Measurements from ENCODE around the gene TXLNB.

The TXLNB gene

DNA sequence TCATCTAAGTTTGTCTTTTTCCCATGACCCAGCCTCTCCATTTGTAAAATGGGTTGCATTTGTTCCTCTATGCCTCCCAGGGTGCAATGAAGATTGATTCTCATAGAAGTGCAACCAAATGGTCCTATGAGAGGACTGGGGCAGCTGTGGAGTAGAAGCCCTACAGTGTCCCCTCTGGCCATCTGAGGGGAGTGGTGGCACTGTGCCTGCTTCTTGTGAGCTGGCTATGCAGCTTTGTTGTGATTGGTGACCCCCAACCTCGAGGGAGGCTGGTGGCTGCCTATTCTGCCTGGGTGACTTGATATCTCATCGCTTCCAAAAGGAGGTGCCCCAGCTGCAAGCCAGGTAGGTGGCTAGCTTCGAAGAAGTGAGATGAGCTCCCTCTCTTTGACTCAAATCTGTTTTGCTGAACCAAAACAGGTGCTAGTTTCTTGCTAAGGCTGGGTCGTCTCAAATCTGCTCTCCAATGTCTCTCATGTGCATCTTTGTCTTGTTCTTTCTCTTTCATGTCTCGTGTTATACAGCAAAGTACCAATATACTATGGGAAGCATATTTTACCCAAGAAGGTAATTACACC lies 33.9 kb downstream of the TXLNB start:
- H3K4me1 ChIP-seq = peaks cover 41% of the 10 kb centered on the region
- H3K4me3 ChIP-seq = no peak overlapping the region
- no peak overlapping the region for H3K9ac ChIP-seq
- H3K9me3 ChIP-seq = no peaks in the 10 kb centered on the region
- H3K4me2 ChIP-seq = peak overlapping the region; percentile 63
- H4K20me1 ChIP-seq = no peaks in the 10 kb centered on the region
- peaks cover 32% of the 10 kb centered on the region for H3K36me3 ChIP-seq
- no peak overlapping the region for H3K27ac ChIP-seq
- H3K27me3 ChIP-seq = no peaks in the 10 kb centered on the region
- TF ChIP-seq Cebpa-rat (IDR thresholded peaks at IDR 0.05) = no peak

DNA sequence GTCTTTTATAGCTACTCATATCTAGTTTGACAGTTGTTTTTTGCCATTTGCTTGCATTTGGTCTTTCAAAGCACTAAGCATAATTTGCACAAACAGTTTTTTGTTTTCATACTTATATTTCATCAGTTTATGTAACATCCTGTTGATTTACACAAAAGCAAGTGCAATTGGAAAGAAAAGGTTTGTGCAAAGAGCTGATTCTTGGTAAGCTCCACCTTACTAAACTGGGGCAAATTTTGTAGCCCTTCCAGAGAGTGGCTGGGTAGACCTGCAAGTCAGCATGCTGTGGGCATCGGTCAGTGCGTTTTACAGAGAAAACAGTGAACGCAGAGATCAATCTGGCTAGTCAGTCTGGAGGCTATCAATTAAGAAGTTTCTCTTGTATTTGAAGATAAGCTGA lies 34.5 kb downstream of the TXLNB start:
- Histone ChIP-seq H3K4me1 (peaks cover 35% of the 10 kb centered on the region), H3K9ac (peak overlapping the region; percentile 31; the same call in 1 of the 2 replicates), H3K9me3 (no peaks in the 10 kb centered on the region), H3K36me3 (peaks cover 32% of the 10 kb centered on the region), H3K27ac (peak overlapping the region; percentile 59), H3K4me3 (no peak overlapping the region), H3K4me2 (peak overlapping the region; percentile 63), H4K20me1 (no peaks in the 10 kb centered on the region), H3K27me3 (no peaks in the 10 kb centered on the region)
- no peak for TF ChIP-seq Cebpa-rat (IDR thresholded peaks at IDR 0.05)

DNA sequence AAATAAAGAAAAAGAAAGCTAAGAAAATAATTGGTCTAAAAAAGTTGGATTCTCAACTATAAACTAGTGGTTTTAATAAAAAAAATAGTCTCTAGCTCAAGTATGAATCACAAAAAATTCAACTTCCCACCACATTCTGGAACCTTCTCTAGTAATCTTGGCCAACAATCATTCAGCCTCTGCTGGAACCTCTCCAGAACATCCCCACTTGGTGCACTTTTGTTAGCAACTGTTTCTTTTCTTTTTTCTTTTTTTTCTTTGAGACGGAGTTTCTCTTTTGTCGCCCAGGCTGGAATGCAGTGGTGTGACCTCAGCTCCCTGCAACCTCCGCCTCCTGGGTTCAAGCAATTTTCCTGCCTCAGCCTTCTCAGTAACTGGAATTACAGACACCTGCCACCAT lies 35.7 kb downstream of the TXLNB start:
- Histone ChIP-seq H4K20me1 (no peaks in the 10 kb centered on the region), H3K27me3 (no peaks in the 10 kb centered on the region), H3K4me3 (no peak overlapping the region), H3K4me1 (peaks cover 31% of the 10 kb centered on the region), H3K36me3 (peaks cover 31% of the 10 kb centered on the region), H3K4me2 (peak overlapping the region; percentile 63), H3K27ac (peak overlapping the region; percentile 59; the same call in 1 of the 2 replicates), H3K9me3 (no peaks in the 10 kb centered on the region), H3K9ac (no peak overlapping the region)
- no peak for TF ChIP-seq Cebpa-rat (IDR thresholded peaks at IDR 0.05)

DNA sequence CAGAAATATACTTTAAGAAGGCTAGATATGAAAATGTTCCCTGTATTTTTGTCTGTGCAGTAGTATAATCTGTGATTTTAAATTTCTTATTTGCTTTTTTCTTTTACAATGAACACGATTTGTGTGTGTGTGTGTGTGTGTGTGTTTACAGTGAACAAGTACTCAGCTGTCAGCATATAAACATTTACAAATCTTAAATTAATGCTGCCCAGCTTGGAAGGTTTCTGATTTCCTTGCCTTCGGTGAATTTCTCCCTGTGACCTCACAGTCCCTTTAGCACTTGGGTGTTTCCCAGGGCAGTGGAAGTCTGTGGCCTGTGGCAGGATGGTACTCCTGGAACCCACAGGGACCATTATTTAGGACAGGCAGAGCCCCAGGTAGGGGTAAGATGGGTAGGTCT lies 37.6 kb downstream of the TXLNB start:
- H3K9ac ChIP-seq = no peak overlapping the region
- H3K27ac ChIP-seq = no peak overlapping the region
- peaks cover 31% of the 10 kb centered on the region for H3K4me1 ChIP-seq
- no peaks in the 10 kb centered on the region for H4K20me1 ChIP-seq
- TF ChIP-seq Cebpa-rat (IDR thresholded peaks at IDR 0.05) = no peak
- H3K4me2 ChIP-seq = no peak overlapping the region
- no peaks in the 10 kb centered on the region for H3K27me3 ChIP-seq
- H3K9me3 ChIP-seq = no peaks in the 10 kb centered on the region
- H3K4me3 ChIP-seq = no peak overlapping the region
- peaks cover 13% of the 10 kb centered on the region for H3K36me3 ChIP-seq

DNA sequence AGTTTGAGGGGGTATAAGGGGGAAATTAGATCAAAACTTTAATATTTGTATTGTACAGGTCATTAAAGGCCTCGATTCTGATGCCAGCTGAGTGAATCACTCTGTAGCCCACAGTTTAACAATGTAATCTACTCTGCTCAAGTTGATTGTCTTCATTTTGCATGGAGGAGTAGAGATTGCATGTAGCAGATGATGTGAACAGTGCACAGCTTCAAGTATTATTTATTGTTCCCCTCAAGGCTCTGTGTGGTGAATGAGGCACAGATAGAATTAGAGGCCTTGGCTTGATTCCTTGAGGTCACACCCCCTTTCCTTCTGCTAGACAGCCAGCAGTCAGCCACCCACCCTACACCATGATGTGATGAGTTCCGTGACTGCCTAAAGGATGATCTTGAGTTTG lies 38.1 kb downstream of the TXLNB start:
- H3K9me3 ChIP-seq = no peaks in the 10 kb centered on the region
- H3K27ac ChIP-seq = no peak overlapping the region
- no peak for TF ChIP-seq Cebpa-rat (IDR thresholded peaks at IDR 0.05)

DNA sequence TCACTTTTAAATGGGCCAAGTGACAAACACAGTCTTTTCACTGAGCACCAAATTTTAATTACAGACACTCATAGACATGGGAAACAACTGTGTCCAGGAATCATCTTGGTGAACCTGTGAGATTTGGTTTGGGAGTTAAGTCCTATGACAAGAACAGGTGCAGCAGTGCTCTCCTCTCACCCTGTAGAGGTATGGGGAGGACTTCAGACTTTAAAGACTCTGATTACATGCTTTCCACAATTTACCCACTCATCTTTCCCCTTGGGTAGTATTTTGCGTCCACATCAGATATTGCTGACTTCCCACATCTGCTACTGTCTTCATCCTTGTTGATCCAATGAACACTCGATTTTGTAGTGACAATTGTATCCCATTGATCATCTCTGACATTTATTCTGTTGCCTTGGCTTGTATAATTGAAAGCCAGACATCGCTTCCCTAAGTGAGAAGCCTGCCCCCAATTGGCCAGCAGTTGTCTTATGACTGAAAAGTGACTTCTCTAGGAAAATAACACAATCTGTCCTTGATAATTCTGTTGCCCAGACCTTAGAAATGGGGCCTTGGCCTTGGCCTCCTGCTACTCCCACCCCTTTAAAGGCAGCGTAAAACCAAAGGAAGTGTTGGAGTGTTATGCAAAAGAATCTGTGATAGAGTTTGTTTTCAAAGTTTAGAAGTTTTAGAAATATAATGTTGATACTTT lies 40.0 kb downstream of the TXLNB start:
- peaks cover 16% of the 10 kb centered on the region for H3K4me1 ChIP-seq
- H3K27ac ChIP-seq = no peak overlapping the region
- H3K4me2 ChIP-seq = no peak overlapping the region
- H3K27me3 ChIP-seq = no peaks in the 10 kb centered on the region
- no peak for TF ChIP-seq Cebpa-rat (IDR thresholded peaks at IDR 0.05)
- no peak overlapping the region for H3K4me3 ChIP-seq
- H4K20me1 ChIP-seq = no peaks in the 10 kb centered on the region
- H3K36me3 ChIP-seq = peaks cover 8% of the 10 kb centered on the region; the same call in 1 of the 2 replicates
- no peaks in the 10 kb centered on the region for H3K9me3 ChIP-seq
- H3K9ac ChIP-seq = no peak overlapping the region

More for the DNA sequence above, 38.1 kb downstream of the TXLNB start:
- Histone ChIP-seq H3K27me3 (no peaks in the 10 kb centered on the region), H3K9ac (no peak overlapping the region), H3K4me2 (no peak overlapping the region), H3K4me3 (no peak overlapping the region), H3K4me1 (peaks cover 31% of the 10 kb centered on the region), H3K36me3 (peaks cover 10% of the 10 kb centered on the region; the same call in 1 of the 2 replicates), H4K20me1 (no peaks in the 10 kb centered on the region)

DNA sequence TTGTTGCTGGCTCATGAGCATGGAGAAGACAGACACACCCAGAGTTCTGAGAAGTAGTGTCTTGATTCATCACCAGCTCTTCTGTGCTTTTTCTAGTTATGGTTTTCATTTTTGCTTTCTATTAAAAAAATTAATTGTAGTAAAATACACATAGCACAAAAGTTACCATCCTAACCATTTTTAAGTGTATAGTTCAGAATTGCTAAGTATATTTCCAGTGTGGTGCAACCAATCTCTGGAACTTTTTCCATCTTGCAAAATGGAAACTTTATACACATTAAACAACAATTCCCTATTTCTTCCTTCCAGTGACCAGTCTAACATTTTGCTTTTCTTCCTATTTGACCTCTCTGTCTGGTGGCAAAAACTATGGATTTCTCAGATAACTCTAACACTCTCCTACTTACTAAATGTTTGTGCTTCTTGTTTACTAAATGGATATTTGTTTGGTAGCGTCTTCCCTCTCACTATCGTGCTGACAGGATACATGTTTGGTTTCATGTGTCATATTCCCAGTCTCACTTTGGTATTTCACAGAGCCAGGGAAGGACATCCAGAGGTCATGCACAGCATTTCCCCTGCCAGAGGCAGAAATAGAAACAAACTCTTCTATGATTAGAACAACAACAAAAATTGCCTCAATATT lies 40.6 kb downstream of the TXLNB start:
- Histone ChIP-seq H3K4me3 (no peak overlapping the region), H3K27ac (no peak overlapping the region), H4K20me1 (no peaks in the 10 kb centered on the region), H3K27me3 (no peaks in the 10 kb centered on the region), H3K4me1 (peaks cover 9% of the 10 kb centered on the region), H3K36me3 (peaks cover 8% of the 10 kb centered on the region; the same call in 1 of the 2 replicates), H3K9ac (no peak overlapping the region), H3K9me3 (no peaks in the 10 kb centered on the region), H3K4me2 (no peak overlapping the region)
- TF ChIP-seq Cebpa-rat (IDR thresholded peaks at IDR 0.05) = no peak

DNA sequence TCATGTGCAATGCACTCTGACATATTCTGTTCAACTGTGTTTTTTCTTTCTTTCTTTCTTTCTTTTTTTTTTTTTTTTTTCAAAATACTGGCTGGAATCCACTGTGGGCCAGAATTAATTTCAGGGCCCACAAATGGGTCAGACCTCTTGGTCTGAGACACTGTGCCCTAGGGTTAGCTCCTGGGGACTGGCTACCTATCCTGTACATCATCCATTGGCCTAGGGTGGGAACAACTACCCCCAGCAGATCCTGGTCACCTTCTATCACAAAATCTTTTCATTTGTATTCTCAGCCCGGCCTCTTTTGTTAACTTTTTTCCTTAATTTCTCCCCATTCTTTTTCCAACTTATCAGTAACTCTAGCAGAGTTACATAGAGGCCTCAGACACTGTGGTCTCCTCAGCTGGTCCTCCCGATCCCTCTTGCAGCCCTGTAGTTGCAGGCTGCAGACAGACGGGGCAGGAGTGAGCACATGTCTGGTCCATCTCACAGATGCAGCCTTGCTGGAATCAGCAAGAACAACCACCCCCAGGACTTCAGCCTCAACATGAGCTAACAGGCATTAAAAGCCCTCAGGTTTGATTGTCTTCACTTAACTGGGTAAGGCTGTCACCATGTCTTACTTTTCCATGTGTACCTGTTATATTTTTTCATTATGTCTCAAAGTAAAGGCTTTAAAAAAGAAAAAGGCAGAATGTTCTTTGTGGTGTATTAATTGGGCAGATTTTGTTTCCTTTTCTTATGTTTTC lies 41.3 kb downstream of the TXLNB start:
- Histone ChIP-seq H3K4me3 (no peak overlapping the region), H4K20me1 (no peaks in the 10 kb centered on the region), H3K36me3 (peaks cover 11% of the 10 kb centered on the region), H3K9ac (no peak overlapping the region), H3K9me3 (no peaks in the 10 kb centered on the region), H3K27me3 (no peaks in the 10 kb centered on the region), H3K4me1 (peaks cover 2% of the 10 kb centered on the region; the same call in 1 of the 2 replicates), H3K4me2 (no peak overlapping the region), H3K27ac (no peak overlapping the region)
- TF ChIP-seq Cebpa-rat (IDR thresholded peaks at IDR 0.05) = no peak

DNA sequence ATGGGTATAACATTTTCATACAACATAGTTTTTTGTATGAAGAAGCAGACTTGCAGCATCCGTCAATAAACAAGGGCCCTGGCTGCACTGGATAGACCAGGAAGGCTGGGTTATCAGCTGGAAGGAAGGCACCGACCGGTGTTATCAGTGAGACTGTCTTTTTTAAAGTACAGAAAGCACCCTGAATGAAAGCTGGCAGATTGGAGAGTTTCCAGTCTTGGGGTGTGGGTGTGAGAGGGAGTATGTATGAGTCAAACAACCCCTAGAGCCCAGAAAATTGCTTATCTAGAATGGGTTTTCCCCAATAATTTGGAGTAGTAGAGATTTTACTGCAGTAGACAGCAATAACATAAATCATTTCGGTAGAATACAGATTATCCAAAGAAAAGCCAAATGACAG lies 42.4 kb downstream of the TXLNB start:
- no peak overlapping the region for H3K4me3 ChIP-seq
- no peaks in the 10 kb centered on the region for H4K20me1 ChIP-seq
- no peaks in the 10 kb centered on the region for H3K9me3 ChIP-seq
- no peak overlapping the region for H3K9ac ChIP-seq
- H3K27me3 ChIP-seq = no peaks in the 10 kb centered on the region
- peaks cover 9% of the 10 kb centered on the region for H3K36me3 ChIP-seq
- no peaks in the 10 kb centered on the region for H3K4me1 ChIP-seq
- no peak overlapping the region for H3K4me2 ChIP-seq
- TF ChIP-seq Cebpa-rat (IDR thresholded peaks at IDR 0.05) = no peak
- no peak overlapping the region for H3K27ac ChIP-seq
